Measurements from ENCODE around the gene UBE2O. TPM values are rescaled to one million over a fixed set of nuclear protein-coding genes. Genes with fewer than 3 reads are reported as not detected.

Gene UBE2O
- total RNA-seq, 6 donors from 2014 or later, result 20.5 to 55.5 (median 27.7) TPM

DNA sequence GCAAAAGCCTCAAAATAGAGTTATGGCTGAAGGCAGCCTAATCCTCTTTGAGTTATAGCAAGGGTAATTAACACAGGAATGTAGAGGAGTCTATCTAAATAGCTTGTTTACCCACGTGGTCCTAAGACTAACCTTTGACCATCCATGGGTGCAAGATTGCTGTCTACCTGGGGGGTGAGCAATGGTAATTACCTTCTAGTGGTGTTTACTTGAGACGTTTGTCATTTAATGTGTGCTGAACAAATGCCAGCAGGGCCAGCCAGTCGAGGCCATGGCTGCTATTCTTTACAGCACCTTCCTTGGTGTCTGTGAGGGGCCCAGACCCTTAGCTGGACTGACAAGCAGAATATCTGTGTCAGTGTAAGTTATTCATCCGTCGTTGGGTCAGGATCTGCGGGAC, 85.3 kb downstream of the UBE2O start:
- Histone ChIP-seq H3K27ac (no peak overlapping the region), H3K4me3 (no peak overlapping the region), H3K36me3 (no peaks in the 10 kb centered on the region), H3K4me1 (peaks cover 8 to 17% (median 12%) of the 10 kb centered on the region in 4 donors), H3K9me3 (no peaks in the 10 kb centered on the region), H3K27me3 (no peaks in the 10 kb centered on the region)
- DNase-seq, result no peak
- TF ChIP-seq EP300 (IDR thresholded peaks at IDR 0.05) (no peak), CTCF (IDR thresholded peaks at IDR 0.05) (no peak), POLR2A (IDR thresholded peaks at IDR 0.05) (no peak), POLR2AphosphoS5 (IDR thresholded peaks at IDR 0.05) (no peak)
- ATAC-seq (ENCODE audit: low FRiP score in 2 of 2), result no peak
- 83% methylated on average over 4 to 5 of the region's 6 CpGs for WGBS, 2 donors

- peaks cover 17 to 30% (median 20%) of the 10 kb centered on the region in 4 donors for H3K4me1 ChIP-seq
- DNase-seq (no peak), ATAC-seq (ENCODE audit: low FRiP score in 2 of 2) (no peak)
- 96 to 100% methylated on average over 1 to 3 of the region's 3 CpGs for WGBS, 2 donors
- H3K4me3 ChIP-seq, result no peak overlapping the region
- H3K9me3 ChIP-seq, result no peaks in the 10 kb centered on the region
- TF ChIP-seq CTCF (IDR thresholded peaks at IDR 0.05) (no peak), POLR2AphosphoS5 (IDR thresholded peaks at IDR 0.05) (no peak)
- H3K36me3 ChIP-seq, result no peaks in the 10 kb centered on the region
- no peaks in the 10 kb centered on the region for H3K27me3 ChIP-seq
- H3K27ac ChIP-seq, result no peak overlapping the region
Measured at GRCh38 chr17:76366247-76366646, 86.7 kb downstream of the UBE2O start.

- 65 to 67% methylated on average over 9 to 12 of the region's 12 CpGs for WGBS, 2 donors
- Histone ChIP-seq H3K9me3 (no peaks in the 10 kb centered on the region), H3K27ac (no peak overlapping the region), H3K4me1 (peaks cover 13 to 32% (median 17%) of the 10 kb centered on the region in 4 donors), H3K4me3 (no peak overlapping the region), H3K27me3 (no peaks in the 10 kb centered on the region), H3K36me3 (no peaks in the 10 kb centered on the region)
- TF ChIP-seq CTCF (IDR thresholded peaks at IDR 0.05), result no peak
- TF ChIP-seq POLR2AphosphoS5 (IDR thresholded peaks at IDR 0.05), result no peak
- no peak for TF ChIP-seq POLR2A (IDR thresholded peaks at IDR 0.05)
- TF ChIP-seq EP300 (IDR thresholded peaks at IDR 0.05), result no peak
- DNase-seq (no peak), ATAC-seq (ENCODE audit: low FRiP score in 2 of 2) (no peak)
Measured at GRCh38 chr17:76365256-76365903, 87.6 kb downstream of the UBE2O start.

DNA sequence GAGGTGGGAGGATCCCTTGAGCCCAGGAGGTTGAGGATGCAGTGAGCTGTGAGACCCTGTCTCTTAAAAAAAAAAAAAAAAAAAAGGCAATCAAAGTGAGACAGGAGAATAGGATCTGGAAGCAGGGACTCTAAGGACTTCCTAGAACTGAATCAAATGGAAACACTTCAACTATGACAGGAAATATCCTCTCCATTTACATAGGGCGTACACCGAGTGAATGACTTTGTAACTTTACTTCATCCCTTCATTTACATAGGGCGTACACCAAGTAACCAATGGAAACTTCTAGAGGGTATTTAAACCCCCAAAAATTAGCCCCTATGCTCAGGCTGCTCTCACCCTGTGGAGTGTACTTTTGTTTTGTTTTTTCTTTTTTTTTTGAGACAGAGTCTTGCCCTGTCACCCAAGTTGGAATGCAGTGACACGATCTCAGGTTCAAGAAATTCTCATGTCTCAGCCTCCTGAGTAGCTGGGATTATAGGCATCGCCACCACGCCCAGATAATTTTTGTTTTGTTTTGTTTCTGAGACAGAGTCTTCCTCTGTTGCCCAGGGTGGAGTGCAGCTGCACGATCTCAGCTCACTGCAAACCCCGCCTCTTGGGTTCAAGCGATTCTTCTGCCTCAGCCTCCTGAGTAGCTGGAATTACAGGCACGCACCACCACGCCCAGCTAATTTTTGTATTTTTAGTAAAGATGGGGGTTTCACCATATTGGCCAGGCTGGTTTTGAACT, 89.7 kb downstream of the UBE2O start:
- ATAC-seq (ENCODE audit: low FRiP score in 2 of 2) (no peak), DNase-seq (no peak)
- H3K4me1 ChIP-seq, result peaks cover 9 to 20% (median 14%) of the 10 kb centered on the region in 4 donors
- no peaks in the 10 kb centered on the region for H3K27me3 ChIP-seq
- no peak overlapping the region for H3K4me3 ChIP-seq
- H3K36me3 ChIP-seq, result no peaks in the 10 kb centered on the region
- no peaks in the 10 kb centered on the region for H3K9me3 ChIP-seq
- H3K27ac ChIP-seq, result peak overlapping the region in 2 of 4 donors; percentile 70
- TF ChIP-seq CTCF (IDR thresholded peaks at IDR 0.05), result no peak
- TF ChIP-seq POLR2A (IDR thresholded peaks at IDR 0.05), result no peak
- TF ChIP-seq EP300 (IDR thresholded peaks at IDR 0.05), result no peak
- TF ChIP-seq POLR2AphosphoS5 (IDR thresholded peaks at IDR 0.05), result no peak
- 67% methylated on average over 11 of the region's 11 CpGs for WGBS, 2 donors

Measured in upper lobe of left lung (tissue), 6 donors.